Mesothelial cell of epicardium (in vitro differentiated cells): ENCODE results near the gene OLFML2B. TPM values are rescaled to one million over a fixed set of nuclear protein-coding genes. Genes with fewer than 3 reads are reported as not detected.

Source experiments
- DNase-seq, 2 experiments: peaks; one replicate each; pipeline ENCODE4 v3.0.0; 2021; ENCODE audit warnings: low spot score in 2 of 2; ENCODE audit not compliant: unreplicated experiment in 2 of 2
- H3K27ac Mint-ChIP-seq: 2 replicates; pipeline ENCODE4 v1.8.0; 2021; ENCODE audit warnings: mixed read lengths
- H3K27me3 Mint-ChIP-seq: 2 replicates; pipeline ENCODE4 v1.8.0; 2021; ENCODE audit warnings: low read depth, mixed read lengths
- H3K36me3 Mint-ChIP-seq: 2 replicates; pipeline ENCODE4 v1.8.0; 2021; ENCODE audit warnings: mixed read lengths
- H3K4me1 Mint-ChIP-seq: 2 replicates; pipeline ENCODE4 v1.8.0; 2021; ENCODE audit warnings: mixed read lengths
- H3K4me3 Mint-ChIP-seq: 2 replicates; pipeline ENCODE4 v1.8.0; 2021; ENCODE audit warnings: mild to moderate bottlenecking, moderate library complexity, mixed read lengths
- H3K9me3 Mint-ChIP-seq: 2 replicates; pipeline ENCODE4 v1.8.0; 2021; ENCODE audit warnings: mixed read lengths
- CTCF ChIP-seq: fragments of 200-600 bp; sonication (generic); IDR thresholded peaks from one replicate; pipeline ENCODE4 v1.5.0; 2021; ENCODE audit warnings: antibody characterized with exemption; ENCODE audit not compliant: unreplicated experiment
- total RNA-seq: library from RNA; stranded (reverse); gene quantifications from 3 replicates; pipeline ENCODE4 v1.2.1, GENCODE V29; 2021

The OLFML2B gene
- total RNA-seq, 1 donor from 2014 or later = 4.4 TPM

- H3K4me3 Mint-ChIP-seq = no peak overlapping the region
- peaks cover 10% of the 10 kb centered on the region for H3K27me3 Mint-ChIP-seq
- DNase-seq = no peak
- H3K4me1 Mint-ChIP-seq = no peaks in the 10 kb centered on the region
- H3K27ac Mint-ChIP-seq = no peak overlapping the region
- TF ChIP-seq CTCF = no peak
- peaks cover 3% of the 10 kb centered on the region for H3K36me3 Mint-ChIP-seq
- peaks cover 7% of the 10 kb centered on the region for H3K9me3 Mint-ChIP-seq
Observed at GRCh38 chr1:161993576-161993975, 30.1 kb downstream of the OLFML2B start.

- Mint-ChIP-seq H3K4me3 (no peak overlapping the region), H3K36me3 (peaks cover 3% of the 10 kb centered on the region), H3K27ac (no peak overlapping the region), H3K9me3 (peaks cover 12% of the 10 kb centered on the region), H3K4me1 (no peaks in the 10 kb centered on the region), H3K27me3 (peaks cover 19% of the 10 kb centered on the region)
- no peak for DNase-seq
- TF ChIP-seq CTCF = no peak
Observed at GRCh38 chr1:161989786-161990185, 33.9 kb downstream of the OLFML2B start.

- no peak overlapping the region for H3K27ac Mint-ChIP-seq
- H3K36me3 Mint-ChIP-seq = peaks cover 3% of the 10 kb centered on the region
- no peak overlapping the region for H3K4me3 Mint-ChIP-seq
- peaks cover 16% of the 10 kb centered on the region for H3K27me3 Mint-ChIP-seq
- H3K4me1 Mint-ChIP-seq = no peaks in the 10 kb centered on the region
- H3K9me3 Mint-ChIP-seq = peaks cover 12% of the 10 kb centered on the region
- no peak for TF ChIP-seq CTCF
- no peak for DNase-seq
Observed at GRCh38 chr1:161989108-161989507, 34.6 kb downstream of the OLFML2B start.

- TF ChIP-seq CTCF = no peak
- H3K9me3 Mint-ChIP-seq = peaks cover 12% of the 10 kb centered on the region
- no peak for DNase-seq
- peaks cover 16% of the 10 kb centered on the region for H3K27me3 Mint-ChIP-seq
- H3K4me1 Mint-ChIP-seq = no peaks in the 10 kb centered on the region
- no peak overlapping the region for H3K27ac Mint-ChIP-seq
- H3K36me3 Mint-ChIP-seq = peaks cover 3% of the 10 kb centered on the region
- H3K4me3 Mint-ChIP-seq = no peak overlapping the region
Observed at GRCh38 chr1:161988413-161988812, 35.3 kb downstream of the OLFML2B start.

- no peak for DNase-seq
- TF ChIP-seq CTCF = no peak
Observed at GRCh38 chr1:161987872-161988271, 35.8 kb downstream of the OLFML2B start.

GRCh38 chr1:161987303-161987702, 36.4 kb downstream of the OLFML2B start:
- H3K4me1 Mint-ChIP-seq = peaks cover 4% of the 10 kb centered on the region
- H3K27me3 Mint-ChIP-seq = peaks cover 16% of the 10 kb centered on the region
- peaks cover 3% of the 10 kb centered on the region for H3K36me3 Mint-ChIP-seq
- no peak for DNase-seq
- H3K27ac Mint-ChIP-seq = no peak overlapping the region
- H3K9me3 Mint-ChIP-seq = peaks cover 12% of the 10 kb centered on the region
- no peak overlapping the region for H3K4me3 Mint-ChIP-seq
- no peak for TF ChIP-seq CTCF

More at GRCh38 chr1:161987872-161988271, 35.8 kb downstream of the OLFML2B start:
- H3K27ac Mint-ChIP-seq = no peak overlapping the region
- H3K4me1 Mint-ChIP-seq = no peaks in the 10 kb centered on the region
- no peak overlapping the region for H3K4me3 Mint-ChIP-seq
- peaks cover 3% of the 10 kb centered on the region for H3K36me3 Mint-ChIP-seq
- H3K27me3 Mint-ChIP-seq = peaks cover 16% of the 10 kb centered on the region
- H3K9me3 Mint-ChIP-seq = peaks cover 12% of the 10 kb centered on the region
